NCI-H2196 treated with DMSO at 0.1 percent for 48 hours (cell line): ENCODE data around the gene OTUD5.

ENCODE experiments used
- DNase-seq: peaks from one replicate; lab custom pipeline; 2025; ENCODE audit not compliant: unreplicated experiment; lab: John Stamatoyannopoulos, UW

OTUD5 gene

GRCh38 chrX:48937054-48937907 is 20.1 kb downstream of the OTUD5 start:
- no peak for DNase-seq

DNA sequence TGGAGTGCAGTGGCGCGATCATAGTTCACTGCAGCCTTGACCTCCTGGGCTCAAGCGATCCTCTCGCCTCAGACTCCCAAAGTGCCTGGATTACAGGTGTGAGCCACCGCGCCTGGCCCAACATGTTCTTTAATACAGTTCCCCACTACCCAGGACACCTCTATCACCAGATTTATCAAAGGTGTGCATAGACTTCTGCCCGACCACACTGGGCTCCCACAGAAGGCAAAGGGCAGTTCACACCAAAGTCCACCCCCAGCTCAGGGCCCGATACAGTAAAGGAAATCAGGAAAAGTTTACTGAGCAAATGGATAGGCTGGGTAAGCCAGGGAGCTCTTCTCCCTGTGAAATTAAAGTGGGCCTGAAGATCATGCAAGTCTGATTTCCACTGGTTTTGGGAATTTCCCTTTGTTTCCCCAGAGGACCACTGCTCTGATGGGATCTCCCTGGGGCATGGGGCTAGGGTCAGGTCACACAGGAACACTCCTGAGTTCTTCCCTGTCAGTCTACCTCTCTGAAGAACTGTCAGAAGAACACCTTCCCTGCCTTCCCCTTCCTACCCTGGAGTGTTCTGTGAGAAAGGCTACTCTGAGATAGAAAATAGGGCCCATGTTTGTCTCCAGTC is 20.9 kb downstream of the OTUD5 start:
- no peak for DNase-seq

DNA sequence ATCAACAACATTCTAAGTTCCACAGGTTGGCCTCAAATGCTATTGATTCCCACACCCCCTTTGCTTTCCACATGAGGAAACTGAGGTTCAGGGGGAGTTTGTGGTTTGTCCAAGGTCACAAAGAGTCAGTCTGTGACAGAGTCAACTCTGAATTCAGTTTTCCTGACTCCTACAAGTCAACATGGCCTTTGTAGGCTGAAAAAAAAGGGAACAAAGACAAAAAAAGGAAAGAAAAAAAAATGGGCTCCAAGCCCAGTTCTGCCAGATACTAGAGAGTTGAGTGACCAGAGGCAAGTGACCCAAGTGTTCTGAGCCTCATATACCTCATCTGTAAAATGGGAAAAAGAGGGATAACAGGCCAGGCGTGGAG is 22.1 kb downstream of the OTUD5 start:
- no peak for DNase-seq

DNA sequence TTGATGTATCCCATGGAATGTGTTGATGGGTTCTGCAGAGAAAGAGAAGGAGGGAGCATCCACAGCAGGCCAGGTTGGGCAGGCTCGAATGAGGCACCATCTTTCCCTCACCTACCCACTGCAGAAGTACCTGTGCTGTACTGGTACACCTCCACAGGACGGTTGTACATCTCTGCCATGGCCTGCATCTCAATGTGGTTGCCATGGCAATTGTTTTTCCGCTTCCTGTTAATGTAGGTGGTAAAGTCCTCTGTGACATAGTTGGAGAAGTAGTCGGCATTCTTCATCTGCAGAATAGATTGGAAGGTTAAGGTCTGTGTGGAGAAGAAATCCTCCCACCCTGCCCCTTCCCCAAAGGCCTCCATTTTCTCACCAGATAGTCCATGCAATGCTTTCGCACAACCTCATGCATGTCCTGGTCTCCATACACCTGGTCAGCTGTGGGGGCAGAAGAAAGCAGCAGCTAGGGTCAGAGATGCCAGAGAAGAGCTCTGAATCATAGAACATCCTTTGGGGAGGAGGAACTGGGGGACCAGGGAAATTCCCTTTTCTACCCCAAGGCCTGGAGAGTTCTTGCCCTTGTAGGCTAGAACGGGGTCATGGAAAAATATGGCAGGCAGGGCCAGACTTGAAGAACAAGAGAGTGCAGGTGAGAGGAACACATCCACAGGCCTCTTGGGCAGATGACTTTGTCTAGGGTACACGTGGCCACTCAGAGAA is 22.7 kb downstream of the OTUD5 start:
- DNase-seq, result no peak

DNA sequence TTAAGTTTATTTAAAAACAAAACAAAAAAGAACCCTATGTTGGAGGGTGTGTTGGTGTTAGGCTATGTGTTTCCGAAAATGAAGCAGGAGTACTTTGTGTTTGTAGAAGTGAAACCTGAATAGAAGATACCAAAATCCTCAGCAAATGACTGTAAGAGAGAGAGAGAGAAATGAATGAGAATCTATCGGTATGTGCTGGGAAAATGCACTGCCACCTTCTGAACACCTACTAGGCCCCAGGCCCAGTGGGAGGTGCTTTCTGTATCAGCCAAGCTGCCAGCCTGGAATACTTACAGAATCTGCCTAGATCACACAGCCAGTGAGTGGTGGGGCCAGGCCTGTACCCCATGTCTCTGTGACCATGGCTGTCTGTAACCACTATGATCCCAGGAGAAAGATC is 23.6 kb downstream of the OTUD5 start:
- no peak for DNase-seq

- DNase-seq, result no peak
Measured at GRCh38 chrX:48927736-48928382, 29.5 kb downstream of the OTUD5 start.

DNA sequence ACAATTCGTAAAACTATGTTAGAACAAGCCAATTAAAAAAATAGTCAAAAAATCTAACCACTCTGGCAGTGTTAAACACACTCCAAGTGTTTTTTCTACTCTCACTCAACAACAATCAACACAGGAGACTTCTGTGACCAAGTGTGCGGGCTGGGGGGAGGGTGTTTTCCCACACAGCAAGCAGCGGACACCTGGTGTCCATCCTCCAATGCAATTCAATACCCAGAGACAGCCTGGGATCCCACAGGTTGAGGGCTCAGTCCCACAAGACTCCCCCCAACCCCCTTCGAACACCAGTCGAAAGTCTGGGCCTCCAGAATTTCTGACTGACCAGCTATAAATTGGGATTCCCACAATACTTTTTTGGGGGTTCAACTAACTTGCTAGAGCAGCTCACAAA is 30.3 kb downstream of the OTUD5 start:
- DNase-seq, result no peak

DNA sequence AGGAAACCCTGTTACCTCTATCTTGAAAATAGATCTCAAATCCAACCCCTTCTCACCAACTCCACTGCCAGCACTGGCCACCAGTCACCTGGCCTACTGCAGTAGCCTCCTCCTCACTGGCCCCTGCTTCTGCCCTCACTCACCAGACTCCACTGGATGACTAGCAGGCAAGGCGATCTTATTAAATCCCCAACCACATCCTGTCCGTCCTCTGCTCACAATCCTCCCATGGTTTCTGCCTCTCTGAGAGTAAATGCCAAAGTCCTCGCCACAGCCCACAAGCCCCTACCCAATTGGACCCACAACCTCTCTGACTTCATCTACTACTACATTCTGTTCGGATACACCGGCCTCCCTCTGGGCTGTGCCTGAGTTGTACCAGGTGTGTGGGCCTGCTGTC is 33.1 kb downstream of the OTUD5 start:
- no peak for DNase-seq

DNA sequence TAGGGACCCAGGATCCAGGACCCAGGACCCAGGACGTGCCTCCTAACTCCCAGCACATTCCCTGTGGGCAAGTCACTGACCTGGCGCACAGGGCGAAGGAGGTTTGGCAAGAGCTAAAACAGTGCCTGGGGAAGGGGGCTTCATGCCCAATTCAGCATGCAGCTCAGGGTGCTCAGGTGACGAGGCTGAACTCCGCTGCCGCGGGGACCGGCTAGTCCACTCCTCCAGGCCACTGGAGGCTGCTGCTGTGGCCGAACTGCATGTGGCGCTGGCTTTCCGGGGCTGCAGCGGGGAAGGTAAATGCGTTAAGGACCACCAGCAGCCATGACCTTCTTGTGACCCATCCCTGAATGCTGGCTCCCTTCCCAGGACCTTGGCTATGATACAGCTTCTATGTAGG is 33.6 kb downstream of the OTUD5 start:
- DNase-seq, result no peak

- DNase-seq, result no peak
Measured at GRCh38 chrX:48920718-48921104, 36.7 kb downstream of the OTUD5 start.

- no peak for DNase-seq
Measured at GRCh38 chrX:48919947-48920717, 37.3 kb downstream of the OTUD5 start.

DNA sequence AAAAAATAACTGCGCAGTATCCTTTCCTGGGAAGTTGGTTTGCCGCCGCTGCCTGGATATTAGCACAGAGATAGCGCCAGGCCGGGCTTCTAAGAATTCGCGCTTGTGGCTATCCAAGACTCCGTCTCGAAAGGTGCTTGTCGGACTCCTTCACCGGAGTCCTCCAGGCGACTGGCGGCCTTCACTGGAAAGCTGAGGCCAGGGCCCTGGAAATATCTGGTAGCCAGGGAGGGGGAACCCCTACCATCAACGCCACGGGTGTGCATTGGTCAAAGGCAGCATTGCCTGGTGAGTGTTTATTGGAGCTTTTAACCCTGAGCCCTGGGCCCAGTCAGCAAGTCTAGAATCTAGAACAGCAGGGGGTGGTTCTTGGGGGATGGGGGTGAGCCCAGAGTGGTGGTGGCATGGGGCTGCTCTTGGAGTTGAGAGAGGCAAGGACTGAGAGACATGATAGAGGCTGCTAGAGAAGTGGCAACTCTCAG is 38.0 kb downstream of the OTUD5 start:
- no peak for DNase-seq

- peak; percentile 91 for DNase-seq
Measured at GRCh38 chrX:48918643-48919340, 38.6 kb downstream of the OTUD5 start, which contains the start of gene PIM2. TSS of gene PIM2 (minus strand) at chrX:48919024. CDS start at chrX:48918834, 190 bp downstream.

- no peak for DNase-seq
Measured at GRCh38 chrX:48918301-48918642, 39.1 kb downstream of the OTUD5 start.

DNA sequence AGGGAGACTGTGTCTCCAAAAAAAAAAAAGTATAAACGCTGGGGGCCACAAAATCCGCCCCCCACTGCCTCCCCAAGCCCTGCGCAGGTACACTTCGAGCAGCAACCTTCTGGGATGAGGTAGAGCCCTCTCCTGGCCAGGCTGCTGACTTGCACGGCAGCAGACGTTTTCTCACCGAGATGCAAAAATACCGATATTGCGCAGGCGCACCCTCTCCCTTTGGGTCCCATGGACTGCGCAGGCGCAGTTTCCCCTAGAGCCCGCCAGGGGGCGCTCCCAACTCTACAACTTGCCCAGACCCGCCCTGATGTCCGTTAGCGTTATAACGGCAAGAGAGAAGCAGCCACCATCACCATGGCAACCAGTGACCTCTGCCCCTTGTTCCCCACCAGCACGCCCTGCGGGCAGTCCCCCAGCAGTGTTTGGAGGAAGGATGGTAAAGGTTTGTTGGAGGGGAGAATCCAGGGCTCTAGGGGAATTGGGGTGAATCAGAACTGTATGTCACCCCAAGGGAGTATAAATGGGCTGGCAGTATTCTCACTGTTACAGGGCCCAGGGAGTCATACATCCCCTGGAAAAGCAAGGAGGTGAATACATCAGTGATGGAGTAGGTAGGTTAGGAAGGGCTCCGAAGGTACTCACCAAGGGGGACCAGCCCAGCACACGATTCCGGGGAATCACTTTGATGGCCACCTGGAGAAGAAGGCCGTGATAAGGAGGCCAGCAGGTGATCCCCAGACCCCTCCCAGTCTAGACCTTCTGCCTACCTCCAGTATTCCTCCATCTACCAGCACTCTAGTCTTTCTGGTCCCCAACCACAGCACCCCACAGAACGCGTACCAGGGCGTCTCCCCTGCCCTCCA is 40.0 kb downstream of the OTUD5 start:
- DNase-seq, result peak; percentile 87

DNA sequence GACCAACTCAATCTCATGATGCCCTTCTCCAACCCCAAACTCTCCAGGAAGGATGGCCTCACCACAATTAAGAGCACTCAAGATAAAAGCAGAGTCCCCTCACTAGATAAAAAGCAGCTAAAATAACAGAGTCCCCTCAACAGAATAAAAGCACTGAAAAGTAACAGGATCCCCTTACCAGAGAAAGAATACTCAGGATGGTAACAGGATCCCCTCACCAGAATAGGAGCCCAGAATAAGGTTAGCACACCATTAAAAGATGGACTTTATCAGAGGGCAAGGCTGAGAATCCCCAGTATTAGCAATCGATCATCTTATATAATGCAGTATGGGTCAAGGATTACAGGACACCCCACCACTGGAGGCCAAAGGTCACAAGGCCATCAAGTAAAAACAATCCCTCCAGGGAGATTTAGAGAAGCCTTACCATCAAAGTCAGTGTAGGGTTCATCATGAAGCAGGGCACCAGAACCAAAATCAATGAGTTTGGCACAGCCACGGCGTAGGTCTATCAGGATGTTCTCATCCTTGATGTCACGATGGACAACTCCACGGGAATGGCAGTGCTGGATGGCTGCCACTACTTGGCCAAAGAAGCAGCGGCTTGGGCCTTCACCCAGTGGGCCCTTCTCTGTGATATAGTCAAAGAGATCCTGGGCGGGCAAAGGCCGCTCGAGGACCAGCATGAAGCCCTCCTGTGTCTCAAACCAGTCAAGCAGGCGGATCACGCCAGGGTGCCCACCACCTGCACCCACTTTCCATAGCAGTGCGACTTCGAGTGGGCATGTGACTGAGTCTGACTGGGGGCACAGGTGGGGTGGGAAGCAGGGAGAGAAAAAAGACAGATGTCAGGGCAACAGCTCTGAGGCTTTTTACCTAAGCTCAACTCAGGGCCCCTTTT is 42.6 kb downstream of the OTUD5 start:
- no peak for DNase-seq

GRCh38 chrX:48913605-48914366 is 43.6 kb downstream of the OTUD5 start:
- no peak for DNase-seq
